T-helper 17 cell (primary cell): ENCODE results near the gene HERPUD1. TPM values are rescaled to one million over a fixed set of nuclear protein-coding genes. Genes with fewer than 3 reads are reported as not detected.

ENCODE experiments used
- ATAC-seq: fragments of 150-1000 bp; cut with Tn5 transposase; 2 replicates; pipeline ENCODE4 v1.10.0; 2021; ENCODE audit warnings: mild to moderate bottlenecking, moderate library complexity
- DNase-seq, 3 donors: peaks; one replicate each; pipeline versions ENCODE4 v3.0.0 to v3.0.0-alpha.2; 2020 to 2021
- H3K9me3 ChIP-seq: one replicate; pipeline ENCODE4 v1.7.0; 2013; ENCODE audit warnings: low read length, mild to moderate bottlenecking; ENCODE audit not compliant: control insufficient read depth, poor library complexity, severe bottlenecking
- H3K27ac Mint-ChIP-seq: one replicate; pipeline ENCODE4 v1.8.0; 2022; ENCODE audit warnings: mild to moderate bottlenecking, moderate library complexity, mixed read lengths
- H3K27me3 Mint-ChIP-seq: one replicate; pipeline ENCODE4 v1.8.0; 2022; ENCODE audit warnings: mixed read lengths
- H3K36me3 Mint-ChIP-seq: one replicate; pipeline ENCODE4 v1.8.0; 2022; ENCODE audit warnings: low read depth, mixed read lengths
- H3K4me1 Mint-ChIP-seq: one replicate; pipeline ENCODE4 v1.8.0; 2022; ENCODE audit warnings: mild to moderate bottlenecking, mixed read lengths
- H3K4me3 Mint-ChIP-seq: one replicate; pipeline ENCODE4 v1.8.0; 2022; ENCODE audit warnings: mild to moderate bottlenecking, moderate library complexity, mixed read lengths
- total RNA-seq, 4 donors: library from RNA in 2 of 4; stranded (reverse) in 2 of 4; gene quantifications; one replicate each; pipeline ENCODE4 v1.2.3 and lab custom pipeline; 2022 to 2026

Gene HERPUD1
- total RNA-seq, 2 donors from 2014 or later, result 225 to 255 TPM

DNA sequence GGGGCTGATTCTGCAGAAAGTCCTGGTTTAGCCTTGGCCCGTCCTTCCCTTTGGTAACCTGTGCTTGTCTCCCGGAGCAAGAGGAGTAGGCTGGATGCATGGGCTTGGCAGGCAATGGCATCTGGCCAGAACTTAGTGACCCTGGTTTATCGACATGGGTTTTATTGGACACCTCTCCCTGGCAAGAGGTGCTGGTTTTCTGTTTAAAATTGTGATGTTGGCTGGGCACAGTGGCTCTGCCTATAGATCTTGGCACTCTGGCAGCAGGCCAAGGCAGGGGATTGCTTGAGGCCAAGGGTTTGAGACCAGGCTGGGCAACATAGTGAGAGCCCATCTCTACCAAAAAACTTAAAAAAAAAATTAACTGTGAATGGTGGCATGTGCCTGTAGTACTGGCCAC is 35.7 kb upstream of the HERPUD1 start:
- Mint-ChIP-seq H3K4me3 (no peak overlapping the region), H3K36me3 (no peaks in the 10 kb centered on the region), H3K27ac (no peak overlapping the region), H3K27me3 (no peaks in the 10 kb centered on the region), H3K4me1 (peaks cover 25% of the 10 kb centered on the region)
- ATAC-seq (no peak), DNase-seq (no peak)
- no peaks in the 10 kb centered on the region for H3K9me3 ChIP-seq

DNA sequence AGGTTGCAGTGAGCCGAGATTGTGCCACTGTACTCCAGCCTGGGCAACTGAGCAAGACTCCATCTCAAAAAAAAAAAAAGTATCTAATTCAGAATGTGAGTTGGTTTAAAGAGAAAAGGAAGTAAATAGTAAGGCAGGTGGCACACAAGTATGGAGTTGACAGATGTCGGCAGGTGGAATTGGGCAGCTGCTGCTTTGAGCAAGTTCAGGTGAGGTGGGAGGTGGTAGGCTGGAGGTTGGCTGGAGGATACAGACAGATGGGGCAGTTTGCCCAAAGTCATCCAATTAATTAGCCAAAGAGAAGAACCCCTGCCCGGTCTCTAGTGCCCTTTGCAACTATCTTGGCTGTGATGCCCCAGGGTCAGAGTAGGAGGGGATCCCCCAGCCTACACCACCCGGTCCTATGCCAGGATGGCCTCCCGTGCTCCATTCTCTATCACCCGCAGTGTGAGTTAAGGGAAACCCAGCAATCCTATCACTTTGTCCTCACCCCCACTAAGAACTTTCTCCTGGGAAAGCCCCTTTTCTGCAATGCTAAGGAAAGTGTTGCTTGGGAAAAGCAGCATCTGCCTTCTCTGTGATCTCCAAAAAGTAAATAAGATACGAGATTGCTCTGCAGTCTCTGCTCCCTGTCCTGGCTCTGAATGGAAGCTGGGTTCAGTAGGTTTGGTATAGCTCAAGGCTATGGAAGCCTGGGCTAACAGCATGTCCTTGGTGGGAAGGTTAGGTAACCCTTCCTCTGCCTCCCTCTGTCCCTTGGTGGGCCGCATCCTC is 34.7 kb upstream of the HERPUD1 start:
- peaks cover 7% of the 10 kb centered on the region for H3K27me3 Mint-ChIP-seq
- H3K4me1 Mint-ChIP-seq, result peaks cover 25% of the 10 kb centered on the region
- no peak for DNase-seq
- no peak overlapping the region for H3K27ac Mint-ChIP-seq
- H3K4me3 Mint-ChIP-seq, result no peak overlapping the region
- no peaks in the 10 kb centered on the region for H3K9me3 ChIP-seq
- no peak for ATAC-seq
- no peaks in the 10 kb centered on the region for H3K36me3 Mint-ChIP-seq

DNA sequence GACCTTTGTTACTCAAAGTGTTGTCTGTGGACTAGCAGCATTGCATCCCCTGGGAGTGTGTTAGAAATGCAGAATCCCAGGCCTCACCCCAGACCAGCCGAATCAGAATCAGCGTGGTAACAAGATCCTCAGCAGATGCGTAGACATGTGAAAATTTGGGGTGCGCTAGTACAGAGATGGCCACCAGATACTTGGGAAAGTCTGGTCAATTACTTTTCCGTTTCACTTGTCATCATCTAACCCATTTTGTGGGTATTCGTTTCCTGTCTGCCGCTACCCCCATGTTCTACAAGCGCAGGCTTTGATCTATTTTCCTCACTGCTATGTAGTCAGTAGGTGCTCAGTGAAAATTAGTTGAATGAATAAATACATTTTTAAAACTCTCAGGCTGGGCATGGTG is 33.1 kb upstream of the HERPUD1 start:
- ATAC-seq (peak; percentile 55), DNase-seq (no peak)
- no peaks in the 10 kb centered on the region for H3K36me3 Mint-ChIP-seq
- no peak overlapping the region for H3K4me3 Mint-ChIP-seq
- H3K4me1 Mint-ChIP-seq, result peaks cover 25% of the 10 kb centered on the region
- H3K27me3 Mint-ChIP-seq, result peaks cover 7% of the 10 kb centered on the region
- peak overlapping the region; percentile 41 for H3K27ac Mint-ChIP-seq
- no peaks in the 10 kb centered on the region for H3K9me3 ChIP-seq

DNA sequence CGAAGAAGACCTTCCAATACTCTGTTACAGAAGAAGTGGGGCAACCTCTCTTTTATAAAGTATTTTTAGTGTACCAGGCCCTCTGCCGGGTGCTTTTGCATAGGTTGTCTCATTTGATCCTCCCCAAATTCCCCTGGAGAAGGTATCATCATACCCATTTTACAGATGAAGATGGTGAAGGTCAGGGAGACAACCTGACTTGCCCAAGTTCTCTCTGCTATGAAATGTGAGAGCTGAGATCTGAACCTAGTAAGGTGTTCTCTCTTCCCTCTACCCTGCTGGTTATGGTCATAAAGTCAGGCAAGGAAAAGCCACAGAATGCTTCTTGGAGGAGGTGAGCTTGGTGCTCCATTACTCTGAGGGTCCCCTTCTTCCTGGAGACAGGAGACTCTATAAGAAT is 28.1 kb upstream of the HERPUD1 start:
- DNase-seq (no peak), ATAC-seq (no peak)
- H3K27me3 Mint-ChIP-seq, result peaks cover 7% of the 10 kb centered on the region
- H3K27ac Mint-ChIP-seq, result no peak overlapping the region
- H3K9me3 ChIP-seq, result no peaks in the 10 kb centered on the region
- no peaks in the 10 kb centered on the region for H3K36me3 Mint-ChIP-seq
- peaks cover 20% of the 10 kb centered on the region for H3K4me1 Mint-ChIP-seq
- no peak overlapping the region for H3K4me3 Mint-ChIP-seq

DNA sequence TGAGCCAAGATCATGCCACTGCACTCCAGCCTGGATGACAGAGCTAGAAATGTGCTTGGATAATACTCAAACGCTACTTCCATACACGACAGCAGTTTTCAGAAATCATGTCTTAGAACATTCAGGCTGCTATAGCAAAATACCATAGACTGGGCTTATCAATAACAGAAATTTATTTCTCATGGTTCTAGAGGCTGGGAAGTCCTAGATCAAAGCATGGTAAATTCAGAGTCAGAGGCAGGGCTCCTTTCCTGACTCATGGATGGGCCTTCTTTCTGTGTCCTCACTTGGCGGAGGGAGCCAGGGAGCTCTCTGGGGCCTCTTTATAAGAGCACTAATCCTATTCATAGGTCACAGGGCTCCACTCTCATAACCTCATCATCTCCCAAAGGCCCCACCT is 24.5 kb upstream of the HERPUD1 start:
- Mint-ChIP-seq H3K27me3 (peaks cover 6% of the 10 kb centered on the region), H3K4me1 (peaks cover 2% of the 10 kb centered on the region), H3K4me3 (no peak overlapping the region), H3K36me3 (no peaks in the 10 kb centered on the region), H3K27ac (no peak overlapping the region)
- ATAC-seq (no peak), DNase-seq (no peak)
- H3K9me3 ChIP-seq, result no peaks in the 10 kb centered on the region

DNA sequence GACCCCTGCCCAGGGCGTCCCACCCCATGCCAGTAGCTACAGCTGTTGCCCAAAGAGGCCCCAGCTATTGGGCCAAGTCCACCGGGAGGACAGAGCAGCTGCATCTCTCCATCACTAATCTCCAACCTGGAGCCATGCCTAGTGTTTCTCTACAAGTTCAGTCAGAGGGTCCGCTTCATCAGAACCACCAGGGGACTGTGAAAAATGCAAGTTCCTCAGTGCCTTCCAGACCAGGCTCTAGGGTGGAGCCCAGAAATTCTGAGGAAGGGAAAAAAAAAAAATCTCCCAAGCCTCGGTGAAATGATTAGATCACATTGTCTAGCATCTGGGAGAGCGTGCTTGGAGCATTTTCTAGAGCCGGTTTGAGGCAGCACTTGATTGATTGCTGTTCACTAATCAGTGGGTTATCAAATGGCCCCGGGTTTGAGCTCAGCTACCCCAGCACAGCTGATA is 22.4 kb upstream of the HERPUD1 start:
- no peak overlapping the region for H3K4me3 Mint-ChIP-seq

DNA sequence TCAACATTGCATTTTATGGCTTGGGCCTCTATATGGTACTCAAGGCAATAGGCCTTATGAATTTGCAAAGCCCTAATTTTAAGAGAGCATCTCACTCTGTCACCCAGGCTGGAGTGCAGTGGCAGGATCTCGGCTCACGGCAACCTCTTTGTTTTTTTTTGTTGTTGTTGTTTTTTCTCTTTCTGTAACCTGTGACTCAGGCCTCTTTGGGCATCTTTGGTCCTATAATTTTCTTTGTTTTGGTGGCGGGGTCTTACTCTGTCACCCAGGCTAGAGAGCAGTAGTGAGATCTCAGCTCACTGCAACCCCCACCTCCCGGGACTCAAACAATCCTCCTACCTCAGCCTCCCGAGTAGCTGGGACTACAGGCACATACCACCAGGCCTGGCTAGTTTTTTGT is 21.8 kb upstream of the HERPUD1 start:
- no peak overlapping the region for H3K4me3 Mint-ChIP-seq
- H3K27ac Mint-ChIP-seq, result peak overlapping the region; percentile 9
- H3K9me3 ChIP-seq, result no peaks in the 10 kb centered on the region
- ATAC-seq, result no peak
- H3K4me1 Mint-ChIP-seq, result peaks cover 3% of the 10 kb centered on the region
- DNase-seq, result no peak
- peaks cover 12% of the 10 kb centered on the region for H3K27me3 Mint-ChIP-seq
- H3K36me3 Mint-ChIP-seq, result no peaks in the 10 kb centered on the region

More for the DNA sequence above, 22.4 kb upstream of the HERPUD1 start:
- H3K9me3 ChIP-seq, result no peaks in the 10 kb centered on the region
- DNase-seq, result no peak
- no peaks in the 10 kb centered on the region for H3K36me3 Mint-ChIP-seq
- H3K4me1 Mint-ChIP-seq, result peaks cover 3% of the 10 kb centered on the region
- ATAC-seq, result no peak
- H3K27ac Mint-ChIP-seq, result no peak overlapping the region
- H3K27me3 Mint-ChIP-seq, result peaks cover 12% of the 10 kb centered on the region

DNA sequence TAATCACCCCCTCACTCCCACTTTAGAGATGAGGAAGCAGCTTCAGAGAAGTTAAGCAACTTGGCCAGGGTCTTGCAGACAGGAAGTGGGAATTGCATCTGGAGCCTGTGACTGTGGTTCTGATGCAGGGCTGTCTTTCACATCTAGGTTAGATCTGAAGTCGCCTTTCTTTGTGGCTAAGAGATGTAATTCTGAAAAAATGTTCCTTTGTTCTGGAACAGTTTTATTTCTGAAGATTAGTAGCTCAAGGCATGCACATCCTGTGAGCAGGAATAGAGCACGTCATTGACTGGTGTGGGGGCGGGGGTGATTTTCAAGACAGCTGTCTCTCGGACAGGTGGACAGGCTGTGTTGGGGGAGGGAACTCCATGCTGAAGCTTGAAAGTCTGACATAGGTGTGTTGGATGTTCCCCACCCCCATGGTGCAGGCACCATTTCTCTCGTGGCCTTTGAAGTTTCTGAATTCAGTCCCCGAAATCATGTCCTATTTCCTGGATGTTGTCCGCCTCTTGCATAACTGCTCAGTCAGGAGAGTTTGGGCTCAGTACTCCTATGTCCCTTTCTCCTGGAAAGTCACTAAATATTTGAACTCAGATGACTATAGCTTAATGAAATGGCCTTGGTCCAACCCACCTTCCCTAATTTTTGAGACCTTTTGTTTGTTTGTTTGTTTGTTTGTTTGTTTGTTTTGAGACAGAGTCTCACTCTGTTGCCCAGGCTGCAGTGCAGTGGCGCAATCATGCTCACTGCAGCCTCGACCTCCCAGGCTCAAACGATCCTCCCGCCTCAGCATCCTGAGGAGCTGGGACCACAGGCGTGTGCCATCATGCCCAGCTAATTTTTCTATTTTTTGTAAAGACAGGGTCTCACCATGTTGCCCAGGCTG is 21.0 kb upstream of the HERPUD1 start:
- H3K36me3 Mint-ChIP-seq, result no peaks in the 10 kb centered on the region
- H3K27me3 Mint-ChIP-seq, result peaks cover 12% of the 10 kb centered on the region
- peak overlapping the region; percentile 74 for H3K27ac Mint-ChIP-seq
- H3K4me3 Mint-ChIP-seq, result no peak overlapping the region
- no peak for ATAC-seq
- H3K4me1 Mint-ChIP-seq, result peaks cover 3% of the 10 kb centered on the region
- no peak for DNase-seq
- no peaks in the 10 kb centered on the region for H3K9me3 ChIP-seq

DNA sequence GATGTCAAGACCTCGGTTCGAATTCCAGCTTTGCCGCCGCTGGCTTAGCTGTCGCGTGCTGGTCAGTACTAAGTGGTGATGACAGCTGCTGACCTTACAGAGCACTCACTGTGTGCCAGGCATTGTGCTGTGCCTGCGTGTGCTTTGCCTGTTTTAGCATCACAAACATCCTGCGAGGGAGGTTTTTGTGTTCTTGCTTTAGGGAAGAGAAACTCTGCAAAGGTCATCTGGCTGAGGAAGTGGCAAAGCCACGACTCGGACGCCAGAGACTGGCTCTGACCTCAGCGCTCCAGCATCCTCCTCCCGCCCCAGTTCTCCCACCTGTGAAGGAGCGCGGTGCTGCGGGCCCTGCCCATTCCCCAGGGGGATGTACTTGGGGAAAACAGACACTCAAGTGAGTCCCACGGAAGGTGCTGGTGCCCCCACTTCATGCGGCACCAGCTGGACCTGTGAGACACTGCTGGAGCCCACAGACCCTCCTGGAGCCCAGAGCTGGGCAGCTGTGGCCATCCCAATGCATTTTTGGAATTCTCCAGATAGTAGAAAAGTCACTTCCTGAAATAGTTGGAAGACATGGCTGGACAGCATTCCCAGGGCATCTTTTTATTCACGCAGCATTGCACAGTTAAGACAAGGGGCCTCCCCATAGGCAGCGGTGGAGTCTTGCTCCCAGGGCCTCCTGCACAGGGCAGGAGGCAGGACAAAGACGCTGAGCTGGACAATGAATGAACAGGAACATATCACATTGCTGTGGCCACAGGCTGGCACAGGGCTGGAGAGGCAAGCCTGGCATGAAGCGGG is 20.0 kb upstream of the HERPUD1 start:
- DNase-seq (no peak), ATAC-seq (peak; percentile 57)
- Mint-ChIP-seq H3K27ac (peak overlapping the region; percentile 74), H3K27me3 (peaks cover 12% of the 10 kb centered on the region), H3K4me3 (no peak overlapping the region), H3K4me1 (peaks cover 9% of the 10 kb centered on the region), H3K36me3 (no peaks in the 10 kb centered on the region)
- no peaks in the 10 kb centered on the region for H3K9me3 ChIP-seq

DNA sequence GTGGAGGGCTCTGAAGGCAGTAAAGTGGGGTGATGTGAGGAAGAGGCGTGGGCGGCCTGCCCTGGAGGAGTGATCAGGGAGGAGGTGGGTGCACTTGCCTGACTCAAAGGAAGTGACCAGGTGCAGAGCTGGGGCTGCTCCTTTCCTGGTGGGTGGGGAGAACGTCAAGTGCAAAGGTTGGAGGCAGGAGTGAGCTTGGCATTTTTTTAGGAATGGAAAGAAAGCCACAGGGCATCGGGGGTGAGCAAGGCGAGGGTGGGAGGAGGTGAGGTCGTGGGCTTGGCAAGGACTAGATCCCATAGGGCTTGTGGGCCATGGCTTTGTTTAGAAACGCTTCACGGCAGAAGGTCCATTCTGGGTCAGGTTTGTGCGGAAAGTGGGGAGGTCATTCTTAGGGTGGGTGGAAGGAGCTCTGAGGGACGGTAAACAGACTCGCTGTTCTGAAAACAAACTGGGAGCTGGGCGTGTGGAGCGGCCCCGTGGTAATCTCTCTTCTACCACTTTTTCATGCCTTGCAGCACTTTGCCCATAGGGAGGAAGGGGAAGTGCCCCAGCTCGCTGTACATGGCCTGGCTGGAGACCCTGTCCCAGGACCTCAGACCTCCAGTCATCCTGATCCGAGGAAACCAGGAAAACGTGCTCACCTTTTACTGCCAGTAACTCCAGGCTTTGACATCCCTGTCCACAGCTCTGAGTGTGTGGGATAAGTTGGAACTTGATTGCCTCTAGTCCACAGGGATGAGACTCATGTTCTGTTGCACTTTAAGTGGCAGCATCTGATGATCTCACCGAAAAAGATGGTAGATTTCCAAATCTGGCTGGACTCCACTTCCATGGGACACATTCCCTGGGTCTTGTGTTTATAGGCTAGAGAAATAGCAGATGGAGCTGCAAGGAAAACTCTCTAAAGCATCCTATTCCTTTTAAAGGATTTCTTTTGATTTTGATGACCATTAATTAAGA is 18.9 kb upstream of the HERPUD1 start:
- Mint-ChIP-seq H3K27me3 (peaks cover 12% of the 10 kb centered on the region), H3K36me3 (peaks cover 3% of the 10 kb centered on the region), H3K4me1 (peaks cover 15% of the 10 kb centered on the region), H3K4me3 (no peak overlapping the region), H3K27ac (no peak overlapping the region)
- DNase-seq, result no peak
- no peak for ATAC-seq
- H3K9me3 ChIP-seq, result no peaks in the 10 kb centered on the region

DNA sequence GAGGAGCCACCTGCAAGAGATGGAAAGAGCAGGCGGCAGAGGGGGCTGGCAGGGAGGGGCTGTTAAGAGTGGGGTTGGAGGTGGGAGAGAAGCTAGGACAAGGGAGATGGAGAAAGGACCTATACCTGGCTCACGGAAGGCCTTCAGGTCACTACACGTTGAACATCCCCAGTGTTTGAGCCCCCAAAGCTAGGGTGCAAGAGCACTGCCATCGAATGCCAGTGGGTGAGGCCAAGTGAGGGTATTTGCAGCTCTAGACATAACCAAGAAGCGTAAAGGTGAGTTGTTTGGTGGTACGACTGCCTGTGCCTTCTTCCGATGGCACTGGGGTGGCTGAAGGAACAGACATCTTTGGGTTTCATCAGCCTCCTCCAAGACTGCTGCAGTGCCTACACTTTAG is 17.0 kb upstream of the HERPUD1 start:
- DNase-seq (no peak), ATAC-seq (no peak)
- peaks cover 15% of the 10 kb centered on the region for H3K27me3 Mint-ChIP-seq
- H3K4me3 Mint-ChIP-seq, result no peak overlapping the region
- H3K4me1 Mint-ChIP-seq, result peaks cover 15% of the 10 kb centered on the region
- no peaks in the 10 kb centered on the region for H3K9me3 ChIP-seq
- H3K27ac Mint-ChIP-seq, result no peak overlapping the region
- H3K36me3 Mint-ChIP-seq, result peaks cover 3% of the 10 kb centered on the region
